PC-3 (cell line): ENCODE results near the gene TREM1. TPM values are rescaled to one million over a fixed set of nuclear protein-coding genes. Genes with fewer than 3 reads are reported as not detected.

Experiments used
- ATAC-seq: fragments of 200-7000 bp; cut with Tn5 transposase; 2 replicates; pipeline ENCODE4 v1.9.1; 2020; ENCODE audit warnings: mild to moderate bottlenecking, moderate library complexity
- Bru-seq: library from RNA; stranded (reverse); fragments of 400-500 nt; gene quantifications from one replicate; lab custom pipeline; 2021; lab: Mats Ljungman, UMichigan
- BruChase-seq, 2 experiments: library from RNA; stranded (reverse); fragments of 400-500 nt; gene quantifications; one replicate each; lab custom pipeline; 2021; lab: Mats Ljungman, UMichigan
- BruUV-seq: library from RNA; stranded (reverse); fragments of 400-500 nt; replicated peaks from 2 replicates; lab custom pipeline; 2021; lab: Mats Ljungman, UMichigan
- CTCF ChIA-PET: fragments of 300-600 bp; sonication (Branson Sonifier 250); formaldehyde crosslinking; loops from one replicate; lab custom pipeline; 2022; ENCODE audit warnings: antibody characterized with exemption; lab: Charles Lee
- POLR2A ChIA-PET: fragments of 300-600 bp; sonication (Branson Sonifier 250); formaldehyde crosslinking; loops from one replicate; lab custom pipeline; 2022; ENCODE audit warnings: antibody characterized with exemption; ENCODE audit not compliant: unreplicated experiment; lab: Charles Lee
- DNase-seq: peaks from one replicate; pipeline ENCODE4 v3.0.0-alpha.2; 2015
- H2AFZ ChIP-seq: fragments of 300-600 bp; sonication (generic); 2 replicates; pipeline ENCODE4 v1.6.0; 2016; ENCODE audit warnings: antibody characterized with exemption, low read length
- H3F3A ChIP-seq: fragments of 300-600 bp; sonication (generic); one replicate; pipeline ENCODE4 v1.6.0; 2017; ENCODE audit warnings: antibody characterized with exemption, low read length, control low read depth, mild to moderate bottlenecking; ENCODE audit not compliant: unreplicated experiment
- H3K27ac ChIP-seq: fragments of 300-600 bp; sonication (generic); 2 replicates; pipeline ENCODE4 v1.5.1; 2016; ENCODE audit warnings: mild to moderate bottlenecking, low read length
- H3K27me3 ChIP-seq: fragments of 300-600 bp; sonication (generic); 2 replicates; pipeline ENCODE4 v1.6.1; 2016; ENCODE audit warnings: low read length, mixed read lengths
- H3K36me3 ChIP-seq: fragments of 300-600 bp; sonication (generic); 2 replicates; pipeline ENCODE4 v1.6.1; 2016; ENCODE audit warnings: low read depth, mixed run types, low read length, mixed read lengths
- H3K4me1 ChIP-seq: fragments of 300-600 bp; sonication (generic); 2 replicates; pipeline ENCODE4 v1.5.1; 2016; ENCODE audit warnings: low read length; ENCODE audit not compliant: insufficient read depth
- H3K4me2 ChIP-seq: fragments of 300-600 bp; sonication (generic); 2 replicates; pipeline ENCODE4 v1.6.0; 2016; ENCODE audit warnings: low read length
- H3K4me3 ChIP-seq: fragments of 300-600 bp; sonication (generic); 2 replicates; pipeline ENCODE4 v1.5.1; 2016; ENCODE audit warnings: mild to moderate bottlenecking, low read length, mixed read lengths
- H3K79me2 ChIP-seq: fragments of 300-600 bp; sonication (generic); 2 replicates; pipeline ENCODE4 v1.6.1; 2017; ENCODE audit warnings: low read length, mixed read lengths
- H3K9ac ChIP-seq: fragments of 300-600 bp; sonication (generic); 2 replicates; pipeline ENCODE4 v1.6.0; 2016; ENCODE audit warnings: mild to moderate bottlenecking, low read length
- H3K9me2 ChIP-seq: fragments of 300-600 bp; sonication (generic); replicated peaks from 2 replicates; pipeline ENCODE4 v1.6.1; 2016; ENCODE audit warnings: mixed run types, low read length, mixed read lengths
- H3K9me3 ChIP-seq: fragments of 300-600 bp; sonication (generic); 2 replicates; pipeline ENCODE4 v1.6.1; 2016; ENCODE audit warnings: low read length, mixed read lengths
- H4K20me1 ChIP-seq: fragments of 300-600 bp; sonication (generic); 2 replicates; pipeline ENCODE4 v1.6.1; 2016; ENCODE audit warnings: low read length, mixed read lengths
- CTCF ChIP-seq: fragments of 300-600 bp; sonication (generic); conservative IDR thresholded peaks from 2 replicates; pipeline ENCODE4 v1.5.1; 2017; ENCODE audit warnings: antibody characterized with exemption, low read depth, mild to moderate bottlenecking, low read length
- EZH2 ChIP-seq: fragments of 300-600 bp; sonication (generic); IDR thresholded peaks from one replicate; pipeline ENCODE4 v1.6.1; 2017; ENCODE audit warnings: antibody characterized with exemption, mild to moderate bottlenecking, low read length; ENCODE audit not compliant: unreplicated experiment
- EZH2phosphoT487 ChIP-seq: fragments of 300-600 bp; sonication (generic); IDR thresholded peaks from 2 replicates; pipeline ENCODE4 v1.6.1; 2018; ENCODE audit warnings: mild to moderate bottlenecking, antibody characterized with exemption, low read length, borderline replicate concordance
- intact Hi-C: fragments of 100-400 bp; cut with micrococcal nuclease; formaldehyde crosslinking; loops from 2 replicates; pipeline ENCODE4 v1.9.0; 2023
- long read RNA-seq: library from polyadenylated mRNA; unstranded; transcript quantifications from one replicate; pipeline ENCODE4 v2.0.0, GENCODE V29; 2021; ENCODE audit not compliant: unreplicated experiment
- total RNA-seq: library from RNA; depleted of rRNA; stranded (reverse); fragments of >200 nt; gene quantifications from 2 replicates; pipeline ENCODE4 v1.2.3, GENCODE V29; 2014; rRNA removed

TREM1 gene
- total RNA-seq, result 0.98 TPM in 1 of 2 replicates, not detected in the other
- Bru-seq, nascent RNA, result not detected
- BruChase-seq, experiment 1, labeled RNA remaining after a 6-hour chase, result not detected
- BruChase-seq, experiment 2, labeled RNA remaining after a 2-hour chase, result not detected
- long read RNA-seq, result 0 reads

GRCh38 chr6:41286544-41287346 lies at the start of gene TREM1:
Gene TREM1 (minus strand): TSS chr6:41286682. CDS start chr6:41286655, 27 bp downstream.
- no peaks in the 10 kb centered on the region for H3K79me2 ChIP-seq
- H3K9me2 ChIP-seq, result no peaks in the 10 kb centered on the region
- no peaks in the 10 kb centered on the region for H3K27me3 ChIP-seq
- intact Hi-C loops, result no loop called here
- no peak within 1 kb of the TSS for H3K27ac ChIP-seq
- no peak within 1 kb of the TSS for H2AFZ ChIP-seq
- H3K4me2 ChIP-seq, result no peak within 1 kb of the TSS
- H3K4me1 ChIP-seq, result peaks cover 21% of the 10 kb centered on the region
- no TSS peak for BruUV-seq
- no peaks in the 10 kb centered on the region for H3F3A ChIP-seq
- no peaks in the 10 kb centered on the region for H4K20me1 ChIP-seq
- DNase-seq (peak; percentile 52), ATAC-seq (no peak)
- H3K36me3 ChIP-seq, result no peaks in the 10 kb centered on the region
- TF ChIP-seq EZH2 (no peak), EZH2phosphoT487 (no peak), CTCF (no peak)
- CTCF ChIA-PET, result no interaction called here
- POLR2A ChIA-PET, result no interaction called here
- H3K4me3 ChIP-seq, result no peak within 1 kb of the TSS
- no peaks in the 10 kb centered on the region for H3K9me3 ChIP-seq
- no peak within 1 kb of the TSS for H3K9ac ChIP-seq

- no peak overlapping the region for H3K4me3 ChIP-seq
- BruUV-seq, result no TSS peak
- no peak overlapping the region for H3K4me2 ChIP-seq
- intact Hi-C loops, result no loop called here
- peaks cover 84% of the 10 kb centered on the region for H3K27me3 ChIP-seq
- H3K79me2 ChIP-seq, result no peaks in the 10 kb centered on the region
- no peaks in the 10 kb centered on the region for H3K9me2 ChIP-seq
- no peak overlapping the region for H3K9ac ChIP-seq
- H2AFZ ChIP-seq, result no peak overlapping the region
- H3K27ac ChIP-seq, result no peak overlapping the region
- no peaks in the 10 kb centered on the region for H3K4me1 ChIP-seq
- ChIA-PET CTCF (no interaction called here), POLR2A (no interaction called here)
- H3K36me3 ChIP-seq, result no peaks in the 10 kb centered on the region
- no peak for ATAC-seq
- H3F3A ChIP-seq, result no peaks in the 10 kb centered on the region
- DNase-seq, result no peak
- H4K20me1 ChIP-seq, result no peaks in the 10 kb centered on the region
- no peak for TF ChIP-seq EZH2phosphoT487
- H3K9me3 ChIP-seq, result no peaks in the 10 kb centered on the region
Measured at GRCh38 chr6:41335943-41336342, 49.5 kb upstream of the TREM1 start.

- TF ChIP-seq CTCF (no peak), EZH2phosphoT487 (no peak)
- no peaks in the 10 kb centered on the region for H3K79me2 ChIP-seq
- no peak within 1 kb of the TSS for H3K27ac ChIP-seq
- peaks cover 85% of the 10 kb centered on the region for H3K27me3 ChIP-seq
- DNase-seq (no peak), ATAC-seq (no peak)
- no peak within 1 kb of the TSS for H3K9ac ChIP-seq
- no peaks in the 10 kb centered on the region for H3F3A ChIP-seq
- H4K20me1 ChIP-seq, result no peaks in the 10 kb centered on the region
- BruUV-seq, result no TSS peak
- H3K4me1 ChIP-seq, result no peaks in the 10 kb centered on the region
- ChIA-PET POLR2A (no interaction called here), CTCF (no interaction called here)
- no peak within 1 kb of the TSS for H2AFZ ChIP-seq
- H3K9me2 ChIP-seq, result no peaks in the 10 kb centered on the region
- intact Hi-C loops, result no loop called here
- H3K36me3 ChIP-seq, result no peaks in the 10 kb centered on the region
- no peak within 1 kb of the TSS for H3K4me2 ChIP-seq
- H3K9me3 ChIP-seq, result no peaks in the 10 kb centered on the region
- H3K4me3 ChIP-seq, result no peak within 1 kb of the TSS
Measured at GRCh38 chr6:41335296-41335695, 48.8 kb upstream of the TREM1 start, which contains the start of gene NCR2. Gene NCR2 (plus strand): TSS chr6:41335608. CDS start chr6:41335877, 269 bp downstream.
